ENCODE measurements around the gene SPTBN1. TPM values are rescaled to one million over a fixed set of nuclear protein-coding genes. Genes with fewer than 3 reads are reported as not detected.

Gene SPTBN1
- total and polyA plus RNA-seq, 2 experiments from 2014 or later = 58.1 to 204 TPM

DNA sequence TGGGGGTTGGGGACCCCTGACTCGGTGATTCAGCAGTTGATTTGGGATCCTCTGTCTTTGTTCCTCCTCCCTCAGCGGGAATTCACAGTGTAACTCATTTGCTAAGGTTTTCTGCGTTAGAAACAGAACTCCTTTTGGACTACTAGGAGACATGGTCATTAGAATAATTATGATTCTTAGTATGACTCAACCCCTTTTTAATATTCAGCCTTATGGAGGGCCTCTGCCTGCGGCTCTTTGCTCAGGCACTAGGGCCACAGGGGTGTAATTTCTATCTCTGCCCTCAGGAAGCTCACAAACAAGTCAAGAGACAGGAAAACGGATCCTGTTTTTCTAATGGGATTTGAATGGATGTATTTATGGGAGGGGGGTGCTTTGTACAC is 117.4 kb downstream of the SPTBN1 start:
- TF ChIP-seq EZH2phosphoT487 (IDR thresholded peaks at IDR 0.05; ENCODE audit: unreplicated experiment) (no peak), ZNF114 (CRISPR knock-in tag; IDR thresholded peaks at IDR 0.05) (no peak), JUNB (IDR thresholded peaks at IDR 0.05; ENCODE audit: unreplicated experiment) (no peak), STAT1 (IDR thresholded peaks at IDR 0.05; ENCODE audit: unreplicated experiment) (no peak), NANOG (IDR thresholded peaks at IDR 0.05; ENCODE audit: borderline replicate concordance) (no peak), CREB1 (CRISPR knock-in tag; IDR thresholded peaks at IDR 0.05; ENCODE audit: low read depth) (no peak), CTCF (conservative IDR thresholded peaks at IDR 0.05; ENCODE audit: low read depth in 2 of 2) (no peak), POLR2AphosphoS5 (IDR thresholded peaks at IDR 0.05; ENCODE audit: low read depth) (no peak), ZNF462 (CRISPR knock-in tag; IDR thresholded peaks at IDR 0.05) (no peak), ZNF331 (CRISPR knock-in tag; IDR thresholded peaks at IDR 0.05; ENCODE audit: low read depth) (no peak), REST (IDR thresholded peaks at IDR 0.05; ENCODE audit: unreplicated experiment) (no peak), EZH2 (IDR thresholded peaks at IDR 0.05; ENCODE audit: low read depth, unreplicated experiment) (no peak)
- TF ChIP-seq, protein P1, sequence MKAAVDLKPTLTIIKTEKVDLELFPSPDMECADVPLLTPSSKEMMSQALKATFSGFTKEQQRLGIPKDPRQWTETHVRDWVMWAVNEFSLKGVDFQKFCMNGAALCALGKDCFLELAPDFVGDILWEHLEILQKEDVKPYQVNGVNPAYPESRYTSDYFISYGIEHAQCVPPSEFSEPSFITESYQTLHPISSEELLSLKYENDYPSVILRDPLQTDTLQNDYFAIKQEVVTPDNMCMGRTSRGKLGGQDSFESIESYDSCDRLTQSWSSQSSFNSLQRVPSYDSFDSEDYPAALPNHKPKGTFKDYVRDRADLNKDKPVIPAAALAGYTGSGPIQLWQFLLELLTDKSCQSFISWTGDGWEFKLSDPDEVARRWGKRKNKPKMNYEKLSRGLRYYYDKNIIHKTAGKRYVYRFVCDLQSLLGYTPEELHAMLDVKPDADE (IDR thresholded peaks at IDR 0.05) = no peak
- H3K27me3 Mint-ChIP-seq (ENCODE audit: insufficient read depth, low read depth, poor library complexity) = peaks cover 5% of the 10 kb centered on the region
- no peak overlapping the region for H3K4me3 Mint-ChIP-seq
- H3K4me2 ChIP-seq = no peak overlapping the region
- H3F3A ChIP-seq (replicated peaks; ENCODE audit: low read depth) = no peaks in the 10 kb centered on the region
- peaks cover 89% of the 10 kb centered on the region for H3K4me1 ChIP-seq (ENCODE audit: insufficient read depth)
- H2AFZ ChIP-seq = no peak overlapping the region
- H3K9me2 ChIP-seq (ENCODE audit: insufficient read depth) = no peaks in the 10 kb centered on the region
- peaks cover 84% of the 10 kb centered on the region for H3K4me1 Mint-ChIP-seq
- H4K20me1 ChIP-seq (replicated peaks; ENCODE audit: insufficient read depth) = peaks cover 97% of the 10 kb centered on the region
- no peak overlapping the region for H3K27ac Mint-ChIP-seq
- no peak for DNase-seq (ENCODE audit: low spot score)
- peaks cover 6% of the 10 kb centered on the region for H3K9me3 Mint-ChIP-seq
- H3K4me3 ChIP-seq = no peak overlapping the region
- no peaks in the 10 kb centered on the region for H3K36me3 ChIP-seq (ENCODE audit: insufficient read depth)
- peaks cover 100% of the 10 kb centered on the region for H3K79me2 ChIP-seq (replicated peaks; ENCODE audit: insufficient read depth)
- no peak overlapping the region for H3K27ac ChIP-seq (ENCODE audit: low read depth)
- peaks cover 18% of the 10 kb centered on the region for H3K36me3 Mint-ChIP-seq (ENCODE audit: low read depth)
- no peak for ATAC-seq
- no peaks in the 10 kb centered on the region for H3K27me3 ChIP-seq (ENCODE audit: insufficient read depth)

All from GM23338 (cell line).